HepG2 (cell line): ENCODE results near the gene RABGGTA.

Source experiments
- ATF2 ChIP-seq: sonication (generic); formaldehyde crosslinking; IDR thresholded peaks from 2 replicates; pipeline ENCODE4 v1.4.0; 2020; ENCODE audit warnings: missing genetic modification reagents
- CTCF ChIP-seq: sonication (generic); formaldehyde crosslinking; IDR thresholded peaks from 2 replicates; pipeline ENCODE4 v1.5.0; 2020; ENCODE audit warnings: mild to moderate bottlenecking, missing genetic modification reagents, moderate library complexity
- TBP ChIP-seq: sonication (generic); formaldehyde crosslinking; IDR thresholded peaks from 2 replicates; pipeline ENCODE4 v1.5.0; 2020; ENCODE audit warnings: missing genetic modification reagents
- ZKSCAN8 ChIP-seq: IDR thresholded peaks from 2 replicates; pipeline ENCODE4 v1.6.1; 2016; ENCODE audit warnings: borderline replicate concordance, missing genetic modification reagents, missing compliant biosample characterization

GRCh38 chr14:24283796-24284460 is 12.5 kb upstream of the RABGGTA start:
- TF ChIP-seq TBP (CRISPR knock-in tag) (no peak), ZKSCAN8 (CRISPR knock-in tag) (no peak), CTCF (CRISPR knock-in tag) (no peak), ATF2 (CRISPR knock-in tag) (no peak)
